ENCODE measurements around the gene ECE2. TPM values are rescaled to one million over a fixed set of nuclear protein-coding genes. Genes with fewer than 3 reads are reported as not detected.

ECE2 gene
- total and polyA plus RNA-seq, 4 donors = 3.6 to 23.1 (median 15.5) TPM

- Histone ChIP-seq H3K36me3 (ENCODE audit: control insufficient read depth, insufficient read depth, low read length) (peaks cover 86% of the 10 kb centered on the region), H3K27me3 (ENCODE audit: control insufficient read depth, insufficient read depth, low read length) (no peaks in the 10 kb centered on the region), H3K9me3 (ENCODE audit: control insufficient read depth, insufficient read depth, low read length) (no peaks in the 10 kb centered on the region), H3K4me3 (ENCODE audit: low read depth, low read length) (no peak overlapping the region), H3K27ac (ENCODE audit: low read depth, low read length) (no peak overlapping the region), H3K4me1 (ENCODE audit: control insufficient read depth, insufficient read depth, low read length) (no peaks in the 10 kb centered on the region)
- WGBS (ENCODE audit: insufficient coverage) = 85% methylated on average over 3 of the region's 4 CpGs
- DNase-seq (ENCODE audit: low read depth in 4 of 6, low spot score in 6 of 6) = no peak
Measured at GRCh38 chr3:184306341-184306972, 30.6 kb downstream of the ECE2 start.

GRCh38 chr3:184307915-184308314 is 32.1 kb downstream of the ECE2 start:
- Histone ChIP-seq H3K4me3 (ENCODE audit: low read depth, low read length) (no peak overlapping the region), H3K27ac (ENCODE audit: low read depth, low read length) (no peak overlapping the region), H3K27me3 (ENCODE audit: control insufficient read depth, insufficient read depth, low read length) (no peaks in the 10 kb centered on the region), H3K36me3 (ENCODE audit: control insufficient read depth, insufficient read depth, low read length) (peaks cover 72% of the 10 kb centered on the region), H3K4me1 (ENCODE audit: control insufficient read depth, insufficient read depth, low read length) (no peaks in the 10 kb centered on the region), H3K9me3 (ENCODE audit: control insufficient read depth, insufficient read depth, low read length) (no peaks in the 10 kb centered on the region)
- WGBS (ENCODE audit: insufficient coverage) = 95% methylated on average over 9 of the region's 9 CpGs
- DNase-seq (ENCODE audit: low read depth in 4 of 6, low spot score in 6 of 6) = no peak

DNA sequence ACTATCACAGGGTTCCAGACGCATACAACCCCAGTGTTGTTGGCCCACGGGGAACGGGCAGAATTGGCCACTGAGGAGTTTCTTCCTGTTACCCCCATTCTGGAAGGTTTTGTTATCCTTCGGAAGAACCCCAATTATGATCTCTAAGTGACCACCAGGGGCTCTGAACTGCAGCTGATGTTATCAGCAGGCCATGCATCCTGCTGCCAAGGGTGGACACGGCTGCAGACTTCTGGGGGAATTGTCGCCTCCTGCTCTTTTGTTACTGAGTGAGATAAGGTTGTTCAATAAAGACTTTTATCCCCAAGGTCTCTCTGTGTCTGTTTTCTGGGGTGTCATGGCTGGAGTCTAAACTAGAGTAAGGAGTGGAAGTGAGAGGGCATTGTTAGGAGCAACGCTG is 32.9 kb downstream of the ECE2 start:
- H3K4me3 ChIP-seq (ENCODE audit: low read depth, low read length) = no peak overlapping the region
- DNase-seq (ENCODE audit: low read depth in 4 of 6, low spot score in 6 of 6) = no peak
- no peaks in the 10 kb centered on the region for H3K27me3 ChIP-seq (ENCODE audit: control insufficient read depth, insufficient read depth, low read length)
- WGBS (ENCODE audit: insufficient coverage) = 86% methylated on average over 4 of the region's 7 CpGs
- H3K4me1 ChIP-seq (ENCODE audit: control insufficient read depth, insufficient read depth, low read length) = peaks cover under 1% of the 10 kb centered on the region
- H3K36me3 ChIP-seq (ENCODE audit: control insufficient read depth, insufficient read depth, low read length) = peaks cover 64% of the 10 kb centered on the region
- no peaks in the 10 kb centered on the region for H3K9me3 ChIP-seq (ENCODE audit: control insufficient read depth, insufficient read depth, low read length)
- H3K27ac ChIP-seq (ENCODE audit: low read depth, low read length) = no peak overlapping the region

DNA sequence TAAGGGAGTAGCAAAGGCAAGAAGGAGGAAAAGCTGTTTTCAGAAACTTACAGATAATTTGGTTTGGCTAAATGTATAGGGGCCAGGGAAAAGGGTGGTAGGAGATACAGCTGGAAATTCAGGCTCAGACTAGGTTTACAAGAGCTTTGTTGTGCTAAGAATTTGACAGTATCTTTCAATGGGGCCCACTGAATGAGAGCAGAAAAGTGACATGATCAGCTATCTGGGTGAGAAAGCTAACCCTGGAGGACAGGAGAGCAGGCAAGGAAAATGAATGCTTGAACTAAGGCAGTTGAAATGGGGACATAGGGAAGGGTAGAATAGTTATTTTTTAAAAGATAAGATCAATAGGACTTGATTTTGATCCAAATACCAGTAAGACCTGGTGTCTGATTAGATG is 35.8 kb downstream of the ECE2 start:
- no peak overlapping the region for H3K4me3 ChIP-seq (ENCODE audit: low read depth, low read length)
- H3K27me3 ChIP-seq (ENCODE audit: control insufficient read depth, insufficient read depth, low read length) = no peaks in the 10 kb centered on the region
- DNase-seq (ENCODE audit: low read depth in 4 of 6, low spot score in 6 of 6) = no peak
- peaks cover 46% of the 10 kb centered on the region for H3K36me3 ChIP-seq (ENCODE audit: control insufficient read depth, insufficient read depth, low read length)
- H3K27ac ChIP-seq (ENCODE audit: low read depth, low read length) = no peak overlapping the region
- peaks cover 18% of the 10 kb centered on the region for H3K4me1 ChIP-seq (ENCODE audit: control insufficient read depth, insufficient read depth, low read length)
- H3K9me3 ChIP-seq (ENCODE audit: control insufficient read depth, insufficient read depth, low read length) = no peaks in the 10 kb centered on the region

DNA sequence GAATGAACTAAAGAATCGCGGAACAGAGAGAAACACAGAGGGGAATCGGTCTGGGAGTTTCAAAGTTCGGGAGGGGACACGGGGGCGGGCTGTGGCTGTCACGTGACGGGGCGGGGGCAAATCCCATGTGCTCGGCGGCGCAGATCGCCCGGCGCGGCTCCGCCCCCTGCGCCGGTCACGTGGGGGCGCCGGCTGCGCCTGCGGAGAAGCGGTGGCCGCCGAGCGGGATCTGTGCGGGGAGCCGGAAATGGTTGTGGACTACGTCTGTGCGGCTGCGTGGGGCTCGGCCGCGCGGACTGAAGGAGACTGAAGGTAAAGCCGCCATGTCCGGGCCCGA is 38.5 kb downstream of the ECE2 start, which contains the start of gene EIF4G1:
Gene EIF4G1 (plus strand): TSS at position 244 of the 337 bp plus-strand sequence. CDS start 1,191 bp downstream, outside the sequence.
- DNase-seq (ENCODE audit: low read depth in 4 of 6, low spot score in 6 of 6) = peak; percentile 77 to 97 (median 88)
- peak within 1 kb of the TSS; percentile 87 for H3K27ac ChIP-seq (ENCODE audit: low read depth, low read length)
- peaks cover 37% of the 10 kb centered on the region for H3K36me3 ChIP-seq (ENCODE audit: control insufficient read depth, insufficient read depth, low read length)
- whole genome bisulfite sequencing (ENCODE audit: insufficient coverage) = under 1% methylated on average over 32 of the region's 40 CpGs
- H3K27me3 ChIP-seq (ENCODE audit: control insufficient read depth, insufficient read depth, low read length) = no peaks in the 10 kb centered on the region
- peak within 1 kb of the TSS; percentile 77 for H3K4me3 ChIP-seq (ENCODE audit: low read depth, low read length)
- H3K4me1 ChIP-seq (ENCODE audit: control insufficient read depth, insufficient read depth, low read length) = peaks cover 26% of the 10 kb centered on the region
- H3K9me3 ChIP-seq (ENCODE audit: control insufficient read depth, insufficient read depth, low read length) = no peaks in the 10 kb centered on the region

DNA sequence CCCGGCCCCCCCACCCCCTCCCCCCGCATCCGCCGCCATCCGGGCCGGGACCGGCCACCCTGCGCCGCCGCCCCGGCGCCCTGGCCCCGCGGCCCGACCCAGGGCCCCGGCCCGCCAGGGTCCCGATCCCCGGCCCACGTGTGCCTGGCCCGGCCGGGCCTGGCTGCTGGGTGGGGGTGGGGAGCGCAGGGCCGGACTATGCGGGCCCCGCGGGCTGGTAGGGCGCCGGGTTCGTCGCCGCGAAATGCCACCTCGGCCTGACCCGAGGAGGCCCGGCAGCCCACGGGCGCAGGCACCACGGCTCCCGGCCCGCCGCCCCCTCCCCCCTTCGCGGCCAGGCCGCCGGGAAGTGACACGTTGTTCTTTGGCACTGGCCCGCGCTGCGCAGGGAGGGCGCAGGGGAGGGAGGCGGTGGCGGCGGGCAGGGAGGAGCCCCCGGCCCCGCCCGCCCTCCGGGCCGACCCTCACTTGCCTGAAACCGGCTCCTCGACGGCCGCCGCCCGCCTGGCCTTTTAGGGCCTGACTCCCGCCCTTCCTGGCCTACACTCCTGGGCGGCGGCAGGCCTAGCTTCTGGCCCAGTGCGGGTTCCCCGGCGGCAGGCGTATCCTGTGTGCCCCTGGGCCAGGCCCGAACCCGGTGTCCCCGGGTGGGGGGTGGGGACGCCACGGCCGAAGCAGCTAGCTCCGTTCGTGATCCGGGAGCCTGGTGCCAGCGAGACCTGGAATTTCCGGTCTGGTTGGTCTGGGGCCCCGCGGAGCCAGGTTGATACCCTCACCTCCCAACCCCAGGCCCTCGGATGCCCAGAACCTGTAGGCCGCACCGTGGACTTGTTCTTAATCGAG is 39.1 kb downstream of the ECE2 start:
- DNase-seq (ENCODE audit: low read depth in 4 of 6, low spot score in 6 of 6) = peak in 2 of 6 donors; percentile 66 to 84
- Histone ChIP-seq H3K36me3 (ENCODE audit: control insufficient read depth, insufficient read depth, low read length) (peaks cover 39% of the 10 kb centered on the region), H3K27me3 (ENCODE audit: control insufficient read depth, insufficient read depth, low read length) (no peaks in the 10 kb centered on the region), H3K27ac (ENCODE audit: low read depth, low read length) (peak overlapping the region; percentile 87), H3K4me1 (ENCODE audit: control insufficient read depth, insufficient read depth, low read length) (peaks cover 32% of the 10 kb centered on the region), H3K9me3 (ENCODE audit: control insufficient read depth, insufficient read depth, low read length) (no peaks in the 10 kb centered on the region), H3K4me3 (ENCODE audit: low read depth, low read length) (peak overlapping the region; percentile 77)
- under 1% methylated on average over 76 of the region's 89 CpGs for WGBS (ENCODE audit: insufficient coverage)

GRCh38 chr3:184315543-184315867 is 39.7 kb downstream of the ECE2 start:
- DNase-seq (ENCODE audit: low read depth in 4 of 6, low spot score in 6 of 6) = no peak
- no peaks in the 10 kb centered on the region for H3K9me3 ChIP-seq (ENCODE audit: control insufficient read depth, insufficient read depth, low read length)
- WGBS (ENCODE audit: insufficient coverage) = 4% methylated on average over 3 of the region's 6 CpGs
- H3K27ac ChIP-seq (ENCODE audit: low read depth, low read length) = peak overlapping the region; percentile 87
- peaks cover 37% of the 10 kb centered on the region for H3K4me1 ChIP-seq (ENCODE audit: control insufficient read depth, insufficient read depth, low read length)
- H3K36me3 ChIP-seq (ENCODE audit: control insufficient read depth, insufficient read depth, low read length) = peaks cover 40% of the 10 kb centered on the region
- H3K27me3 ChIP-seq (ENCODE audit: control insufficient read depth, insufficient read depth, low read length) = no peaks in the 10 kb centered on the region
- H3K4me3 ChIP-seq (ENCODE audit: low read depth, low read length) = peak overlapping the region; percentile 77

DNA sequence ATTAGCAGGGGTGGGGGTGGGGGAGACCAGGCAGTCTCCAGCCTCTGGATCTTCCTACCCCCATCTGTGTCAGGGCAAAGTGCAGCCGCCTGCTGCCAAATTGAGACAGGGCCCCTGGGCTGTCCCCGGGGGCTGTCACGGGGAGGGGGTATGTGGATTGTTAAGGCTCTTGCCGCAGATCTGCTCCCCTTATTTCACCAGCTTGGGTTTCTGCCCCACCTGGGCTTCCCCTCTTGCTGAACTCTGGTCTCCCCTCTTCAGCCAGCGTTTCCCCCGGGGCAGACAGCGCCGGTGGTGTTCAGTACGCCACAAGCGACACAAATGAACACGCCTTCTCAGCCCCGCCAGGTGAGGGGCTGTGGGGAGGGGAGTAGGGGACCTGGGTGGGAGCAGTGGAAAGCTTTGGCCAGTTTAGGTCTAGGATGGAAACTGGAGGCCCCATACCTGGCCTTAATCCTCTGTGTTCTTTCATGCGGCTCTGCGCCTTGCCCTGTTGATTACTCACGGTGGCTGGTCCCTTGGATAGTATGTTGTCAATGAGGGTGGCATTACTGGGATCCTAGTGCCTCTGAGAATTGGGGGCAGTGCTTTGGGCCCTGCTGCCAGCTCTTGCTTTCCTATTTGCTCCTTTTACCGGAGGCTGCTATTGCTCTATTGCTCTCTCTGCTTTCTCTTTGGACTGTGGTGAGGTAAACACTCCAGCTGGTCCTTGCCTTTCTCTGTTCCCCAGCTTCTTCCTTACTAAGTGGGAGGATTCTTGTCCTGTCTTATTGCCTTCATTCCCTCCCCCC is 40.2 kb downstream of the ECE2 start:
- Histone ChIP-seq H3K4me1 (ENCODE audit: control insufficient read depth, insufficient read depth, low read length) (peaks cover 37% of the 10 kb centered on the region), H3K4me3 (ENCODE audit: low read depth, low read length) (peak overlapping the region; percentile 77), H3K27me3 (ENCODE audit: control insufficient read depth, insufficient read depth, low read length) (no peaks in the 10 kb centered on the region), H3K36me3 (ENCODE audit: control insufficient read depth, insufficient read depth, low read length) (peaks cover 45% of the 10 kb centered on the region), H3K27ac (ENCODE audit: low read depth, low read length) (peak overlapping the region; percentile 87), H3K9me3 (ENCODE audit: control insufficient read depth, insufficient read depth, low read length) (no peaks in the 10 kb centered on the region)
- 58% methylated on average over 6 of the region's 16 CpGs for WGBS (ENCODE audit: insufficient coverage)
- no peak for DNase-seq (ENCODE audit: low read depth in 4 of 6, low spot score in 6 of 6)

DNA sequence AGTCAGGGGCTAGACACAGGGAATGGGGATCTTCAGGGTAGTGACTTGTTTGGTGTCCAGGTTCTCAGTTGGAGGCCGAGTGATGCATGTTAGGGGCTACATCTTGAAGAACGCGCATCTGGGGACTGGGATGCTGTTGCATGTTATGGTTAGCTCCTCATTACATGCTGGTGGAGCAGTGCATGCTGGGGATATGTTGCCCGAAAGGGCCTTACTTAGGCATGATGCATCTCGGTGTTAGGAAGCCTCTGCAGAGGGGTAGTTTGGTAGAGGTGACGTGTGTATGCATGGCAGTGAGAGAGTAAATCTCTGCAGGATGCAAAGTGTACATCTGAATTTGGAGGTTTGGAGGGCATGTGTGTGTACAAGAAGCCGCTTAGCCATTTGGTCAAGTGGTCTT is 41.0 kb downstream of the ECE2 start:
- 85% methylated on average over 6 of the region's 7 CpGs for WGBS (ENCODE audit: insufficient coverage)
- H3K4me1 ChIP-seq (ENCODE audit: control insufficient read depth, insufficient read depth, low read length) = peaks cover 37% of the 10 kb centered on the region

More for the DNA sequence above, 41.0 kb downstream of the ECE2 start:
- Histone ChIP-seq H3K36me3 (ENCODE audit: control insufficient read depth, insufficient read depth, low read length) (peaks cover 52% of the 10 kb centered on the region), H3K4me3 (ENCODE audit: low read depth, low read length) (no peak overlapping the region), H3K27me3 (ENCODE audit: control insufficient read depth, insufficient read depth, low read length) (no peaks in the 10 kb centered on the region), H3K9me3 (ENCODE audit: control insufficient read depth, insufficient read depth, low read length) (no peaks in the 10 kb centered on the region), H3K27ac (ENCODE audit: low read depth, low read length) (no peak overlapping the region)
- no peak for DNase-seq (ENCODE audit: low read depth in 4 of 6, low spot score in 6 of 6)
